Measurements from ENCODE around the gene NAV2.

Gene NAV2

GRCh38 chr11:19842505-19842904, 129.9 kb downstream of the NAV2 start:
- no peak for DNase-seq

- DNase-seq: no peak
Observed at GRCh38 chr11:19843079-19843478, 130.4 kb downstream of the NAV2 start.

GRCh38 chr11:19844012-19844411, 131.4 kb downstream of the NAV2 start:
- no peak for DNase-seq

- no peak for DNase-seq
Observed at GRCh38 chr11:19844806-19845205, 132.2 kb downstream of the NAV2 start.

- no peak for DNase-seq
Observed at GRCh38 chr11:19845626-19846025, 133.0 kb downstream of the NAV2 start.

- no peak for DNase-seq
Observed at GRCh38 chr11:19846654-19847305, 134.1 kb downstream of the NAV2 start.

GRCh38 chr11:19848219-19848618, 135.6 kb downstream of the NAV2 start:
- no peak for DNase-seq

GRCh38 chr11:19849107-19849789, 136.6 kb downstream of the NAV2 start:
- DNase-seq: no peak

- DNase-seq: no peak
Observed at GRCh38 chr11:19849947-19850593, 137.4 kb downstream of the NAV2 start.

- DNase-seq: no peak
Observed at GRCh38 chr11:19852288-19852687, 139.7 kb downstream of the NAV2 start.

GRCh38 chr11:19853016-19853415, 140.4 kb downstream of the NAV2 start:
- no peak for DNase-seq

- no peak for DNase-seq
Observed at GRCh38 chr11:19853920-19854319, 141.3 kb downstream of the NAV2 start.

- no peak for DNase-seq
Observed at GRCh38 chr11:19861171-19861570, 148.5 kb downstream of the NAV2 start.

- no peak for DNase-seq
Observed at GRCh38 chr11:19862091-19862490, 149.5 kb downstream of the NAV2 start.

- DNase-seq: no peak
Observed at GRCh38 chr11:19864141-19865140, 151.8 kb downstream of the NAV2 start.

GRCh38 chr11:19866037-19866436, 153.4 kb downstream of the NAV2 start:
- DNase-seq: no peak

- DNase-seq: no peak
Observed at GRCh38 chr11:19866521-19866920, 153.9 kb downstream of the NAV2 start.

- DNase-seq: no peak
Observed at GRCh38 chr11:19867064-19867463, 154.4 kb downstream of the NAV2 start.

- DNase-seq: no peak
Observed at GRCh38 chr11:19868281-19868821, 155.7 kb downstream of the NAV2 start.

- no peak for DNase-seq
Observed at GRCh38 chr11:19868871-19869270, 156.2 kb downstream of the NAV2 start.

- no peak for DNase-seq
Observed at GRCh38 chr11:19869466-19869865, 156.8 kb downstream of the NAV2 start.

GRCh38 chr11:19869946-19870589, 157.4 kb downstream of the NAV2 start:
- DNase-seq: no peak

Measured in activated gamma-delta T cell treated with Interleukin-2 at 50 U/mL for 16 hours (primary cell).